Immature natural killer cell (primary cell): Measurements from ENCODE around the gene VASN. TPM values are rescaled to one million over a fixed set of nuclear protein-coding genes. Genes with fewer than 3 reads are reported as not detected.

ENCODE experiments used
- DNase-seq, 3 donors: peaks; one replicate each; pipeline ENCODE4 v3.0.0; 2022; ENCODE audit warnings: mixed read lengths in 1 of 3
- H3K27ac Mint-ChIP-seq, 6 donors: one replicate each; pipeline ENCODE4 v1.8.0; 2020; ENCODE audit warnings: mixed read lengths in 6 of 6, mild to moderate bottlenecking in 5 of 6, inconsistent platforms in 4 of 6, moderate library complexity in 3 of 6
- H3K27me3 Mint-ChIP-seq, 3 donors: one replicate each; pipeline ENCODE4 v1.8.0; 2020 to 2021; ENCODE audit warnings: low read depth in 3 of 3, mild to moderate bottlenecking in 3 of 3, mixed read lengths in 3 of 3, moderate library complexity in 3 of 3, inconsistent platforms in 1 of 3
- H3K36me3 Mint-ChIP-seq, 3 donors: one replicate each; pipeline ENCODE4 v1.8.0; 2020; ENCODE audit warnings: mixed read lengths in 3 of 3, inconsistent platforms in 2 of 3, mild to moderate bottlenecking in 2 of 3
- H3K4me1 Mint-ChIP-seq, 2 donors: one replicate each; pipeline ENCODE4 v1.8.0; 2020; ENCODE audit warnings: inconsistent platforms in 2 of 2, mild to moderate bottlenecking in 2 of 2, mixed read lengths in 2 of 2, moderate library complexity in 1 of 2
- H3K4me3 Mint-ChIP-seq, 5 donors: one replicate each; pipeline ENCODE4 v1.8.0; 2020; ENCODE audit warnings: mild to moderate bottlenecking in 5 of 5, mixed read lengths in 5 of 5, inconsistent platforms in 3 of 5, moderate library complexity in 3 of 5
- H3K9me3 Mint-ChIP-seq, 6 donors: one replicate each; pipeline ENCODE4 v1.8.0; 2020; ENCODE audit warnings: mild to moderate bottlenecking in 6 of 6, mixed read lengths in 6 of 6, inconsistent platforms in 4 of 6, moderate library complexity in 3 of 6
- polyA plus RNA-seq, 3 donors: library from polyadenylated mRNA; unstranded; fragments of 300-500 nt; fragmentation: Illumina TruSeq; gene quantifications; one replicate each; pipeline ENCODE4 v1.2.3, GENCODE V29; 2021

The VASN gene
- polyA plus RNA-seq, 3 donors from 2014 or later = 0.07 to 0.20 TPM; not detected in 1

GRCh38 chr16:4365615-4366014, 6.0 kb upstream of the VASN start:
- Mint-ChIP-seq H3K9me3 (no peaks in the 10 kb centered on the region), H3K4me1 (peaks cover 0 to 7% of the 10 kb centered on the region in 2 donors), H3K27ac (peak overlapping the region in 1 of 6 donors; percentile 35), H3K27me3 (peaks cover 0 to 1% (median 0%) of the 10 kb centered on the region in 3 donors), H3K4me3 (no peak overlapping the region), H3K36me3 (no peaks in the 10 kb centered on the region)
- no peak for DNase-seq

- Mint-ChIP-seq H3K27me3 (peaks cover 0 to 1% (median 0%) of the 10 kb centered on the region in 3 donors), H3K36me3 (no peaks in the 10 kb centered on the region), H3K4me1 (peaks cover under 1 to 7% of the 10 kb centered on the region in 2 donors), H3K27ac (no peak overlapping the region), H3K4me3 (no peak overlapping the region), H3K9me3 (no peaks in the 10 kb centered on the region)
- no peak for DNase-seq
These were observed 5.6 kb upstream of the VASN start for GRCh38 chr16:4366016-4366415.

- no peak overlapping the region for H3K4me3 Mint-ChIP-seq
- no peak for DNase-seq
- peaks cover 9 to 15% of the 10 kb centered on the region in 2 donors for H3K4me1 Mint-ChIP-seq
- H3K27me3 Mint-ChIP-seq = peaks cover 0 to 1% (median 0%) of the 10 kb centered on the region in 3 donors
- peak overlapping the region in 2 of 6 donors; percentile 27 to 53 for H3K27ac Mint-ChIP-seq
- no peaks in the 10 kb centered on the region for H3K9me3 Mint-ChIP-seq
- H3K36me3 Mint-ChIP-seq = no peaks in the 10 kb centered on the region
These were observed 4.2 kb upstream of the VASN start for GRCh38 chr16:4367393-4367856.

- H3K27ac Mint-ChIP-seq = peak overlapping the region in 3 of 6 donors; percentile 28 to 64 (median 61)
- H3K4me3 Mint-ChIP-seq = no peak overlapping the region
- no peak for DNase-seq
- H3K36me3 Mint-ChIP-seq = no peaks in the 10 kb centered on the region
- H3K4me1 Mint-ChIP-seq = peaks cover 9 to 20% of the 10 kb centered on the region in 2 donors
- no peaks in the 10 kb centered on the region for H3K9me3 Mint-ChIP-seq
- peaks cover 0 to 1% (median 0%) of the 10 kb centered on the region in 3 donors for H3K27me3 Mint-ChIP-seq
These were observed 2.5 kb upstream of the VASN start for GRCh38 chr16:4369007-4369733.

GRCh38 chr16:4370151-4370550, 1.5 kb upstream of the VASN start:
- H3K9me3 Mint-ChIP-seq = no peaks in the 10 kb centered on the region
- H3K27ac Mint-ChIP-seq = peak overlapping the region in 3 of 6 donors; percentile 43 to 78 (median 49)
- DNase-seq = no peak
- peaks cover 9 to 20% of the 10 kb centered on the region in 2 donors for H3K4me1 Mint-ChIP-seq
- H3K27me3 Mint-ChIP-seq = peaks cover 0 to 4% (median 0%) of the 10 kb centered on the region in 3 donors
- no peaks in the 10 kb centered on the region for H3K36me3 Mint-ChIP-seq
- peak overlapping the region in 1 of 5 donors; percentile 62 for H3K4me3 Mint-ChIP-seq

- H3K27me3 Mint-ChIP-seq = peaks cover 0 to 3% (median 0%) of the 10 kb centered on the region in 3 donors
- DNase-seq = no peak
- H3K9me3 Mint-ChIP-seq = no peaks in the 10 kb centered on the region
- H3K36me3 Mint-ChIP-seq = no peaks in the 10 kb centered on the region
- peak overlapping the region in 1 of 6 donors; percentile 45 for H3K27ac Mint-ChIP-seq
- H3K4me1 Mint-ChIP-seq = peaks cover 9 to 21% of the 10 kb centered on the region in 2 donors
- peak overlapping the region in 4 of 5 donors; percentile 24 to 68 (median 42) for H3K4me3 Mint-ChIP-seq
These were observed 885 bp upstream of the VASN start for GRCh38 chr16:4370570-4371356.

- H3K4me3 Mint-ChIP-seq = peak overlapping the region; percentile 73 to 89 (median 84)
- peaks cover 9 to 22% of the 10 kb centered on the region in 2 donors for H3K4me1 Mint-ChIP-seq
- peak overlapping the region in 2 of 6 donors; percentile 74 to 77 for H3K27ac Mint-ChIP-seq
- H3K9me3 Mint-ChIP-seq = no peaks in the 10 kb centered on the region
- peaks cover 0 to 3% (median 0%) of the 10 kb centered on the region in 3 donors for H3K27me3 Mint-ChIP-seq
- peak in 2 of 3 donors; percentile 39 to 53 for DNase-seq
- no peaks in the 10 kb centered on the region for H3K36me3 Mint-ChIP-seq
These were observed 441 bp downstream of the VASN start for GRCh38 chr16:4372001-4372577.

- Mint-ChIP-seq H3K27me3 (peaks cover 0 to 3% (median 2%) of the 10 kb centered on the region in 3 donors), H3K27ac (no peak overlapping the region), H3K4me3 (peak overlapping the region in 3 of 5 donors; percentile 17 to 84 (median 73)), H3K9me3 (no peaks in the 10 kb centered on the region), H3K4me1 (peaks cover 9 to 17% of the 10 kb centered on the region in 2 donors), H3K36me3 (no peaks in the 10 kb centered on the region)
- no peak for DNase-seq
These were observed 1.1 kb downstream of the VASN start for GRCh38 chr16:4372578-4373355.

- Mint-ChIP-seq H3K27ac (no peak overlapping the region), H3K4me3 (no peak overlapping the region), H3K9me3 (no peaks in the 10 kb centered on the region), H3K36me3 (no peaks in the 10 kb centered on the region), H3K27me3 (peaks cover 2 to 7% (median 3%) of the 10 kb centered on the region in 3 donors), H3K4me1 (peaks cover 9 to 18% of the 10 kb centered on the region in 2 donors)
- no peak for DNase-seq
These were observed 1.8 kb downstream of the VASN start for GRCh38 chr16:4373356-4373908.

- H3K36me3 Mint-ChIP-seq = no peaks in the 10 kb centered on the region
- peaks cover 9 to 18% of the 10 kb centered on the region in 2 donors for H3K4me1 Mint-ChIP-seq
- no peak overlapping the region for H3K27ac Mint-ChIP-seq
- DNase-seq = no peak
- H3K4me3 Mint-ChIP-seq = no peak overlapping the region
- H3K9me3 Mint-ChIP-seq = no peaks in the 10 kb centered on the region
- H3K27me3 Mint-ChIP-seq = peaks cover 2 to 10% (median 3%) of the 10 kb centered on the region in 3 donors
These were observed 2.5 kb downstream of the VASN start for GRCh38 chr16:4373909-4374742.

GRCh38 chr16:4375717-4376116, 4.1 kb downstream of the VASN start:
- Mint-ChIP-seq H3K27ac (peak overlapping the region in 1 of 6 donors; percentile 23), H3K27me3 (peaks cover 2 to 22% (median 6%) of the 10 kb centered on the region in 3 donors), H3K4me3 (no peak overlapping the region), H3K36me3 (no peaks in the 10 kb centered on the region), H3K9me3 (no peaks in the 10 kb centered on the region), H3K4me1 (peaks cover 9 to 16% of the 10 kb centered on the region in 2 donors)
- DNase-seq = no peak
